ENCODE measurements around the gene ANKRD23.

ANKRD23 gene

GRCh38 chr2:96859099-96859649 lies 15.4 kb upstream of the ANKRD23 start:
- Histone ChIP-seq H3K27me3 (peaks cover 56% of the 10 kb centered on the region), H3K4me1 (ENCODE audit: control insufficient read depth in 1 of 2, insufficient read depth in 1 of 2, low read depth in 1 of 2, low read length in 1 of 2) (peaks cover 37 to 50% of the 10 kb centered on the region in 2 experiments), H3K27ac (no peak overlapping the region), H3K4me3 (ENCODE audit: low read depth in 1 of 2, low read length in 1 of 2) (peak overlapping the region; percentile 58 to 98), H3K36me3 (no peaks in the 10 kb centered on the region), H3K9me3 (no peaks in the 10 kb centered on the region)
- TF ChIP-seq CTCF (IDR thresholded peaks at IDR 0.05), result no peak

DNA sequence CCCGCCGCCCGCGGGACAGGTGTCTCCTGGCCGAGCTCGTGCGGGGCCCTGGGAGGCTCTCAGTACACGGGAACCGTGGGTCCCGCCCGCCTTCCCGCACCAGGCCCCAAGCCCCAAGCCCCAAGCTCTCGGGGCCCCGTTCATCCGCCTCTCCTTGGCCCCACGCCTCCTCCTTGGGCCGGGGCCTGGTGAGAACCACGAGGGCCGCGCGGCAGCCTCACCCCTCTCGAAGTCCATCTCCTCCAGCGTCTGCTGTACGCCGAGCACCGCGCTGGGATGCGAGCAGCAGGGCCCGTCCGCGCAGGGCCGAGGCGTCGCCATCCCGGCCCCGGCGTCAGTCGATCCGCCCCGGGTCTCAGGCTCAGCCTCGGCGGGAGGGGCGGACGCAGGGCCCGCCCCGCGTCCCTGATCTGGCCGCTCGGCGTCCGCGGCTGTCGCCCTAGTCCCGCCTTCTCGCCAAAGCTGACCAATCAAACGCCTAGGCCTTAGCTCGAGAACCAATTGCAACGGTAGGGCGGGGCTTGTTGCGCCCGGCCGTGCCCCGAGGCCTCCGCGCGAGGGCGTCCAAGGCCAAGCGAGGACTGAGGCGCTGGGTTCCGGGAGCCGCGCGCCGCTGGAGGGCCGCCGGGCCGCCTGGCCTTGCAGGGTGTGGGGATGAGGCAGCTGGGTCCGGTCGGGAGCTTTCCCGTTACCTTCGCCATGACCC lies 14.0 kb upstream of the ANKRD23 start, which contains the start of gene ANKRD39:
Gene ANKRD39 (minus strand): TSS at position 350 of the 706 bp plus-strand sequence. CDS start 29 bp downstream, at position 321.
- peaks cover 43% of the 10 kb centered on the region for H3K27me3 ChIP-seq
- TF ChIP-seq CTCF (IDR thresholded peaks at IDR 0.05), result peak; percentile 99
- H3K4me1 ChIP-seq (ENCODE audit: control insufficient read depth in 1 of 2, insufficient read depth in 1 of 2, low read depth in 1 of 2, low read length in 1 of 2), result peaks cover 28 to 36% of the 10 kb centered on the region in 2 experiments
- peaks cover 5% of the 10 kb centered on the region for H3K36me3 ChIP-seq
- H3K4me3 ChIP-seq (ENCODE audit: low read depth in 1 of 2, low read length in 1 of 2), result peak within 1 kb of the TSS; percentile 58 to 98
- H3K27ac ChIP-seq, result peak within 1 kb of the TSS; percentile 74
- no peaks in the 10 kb centered on the region for H3K9me3 ChIP-seq

DNA sequence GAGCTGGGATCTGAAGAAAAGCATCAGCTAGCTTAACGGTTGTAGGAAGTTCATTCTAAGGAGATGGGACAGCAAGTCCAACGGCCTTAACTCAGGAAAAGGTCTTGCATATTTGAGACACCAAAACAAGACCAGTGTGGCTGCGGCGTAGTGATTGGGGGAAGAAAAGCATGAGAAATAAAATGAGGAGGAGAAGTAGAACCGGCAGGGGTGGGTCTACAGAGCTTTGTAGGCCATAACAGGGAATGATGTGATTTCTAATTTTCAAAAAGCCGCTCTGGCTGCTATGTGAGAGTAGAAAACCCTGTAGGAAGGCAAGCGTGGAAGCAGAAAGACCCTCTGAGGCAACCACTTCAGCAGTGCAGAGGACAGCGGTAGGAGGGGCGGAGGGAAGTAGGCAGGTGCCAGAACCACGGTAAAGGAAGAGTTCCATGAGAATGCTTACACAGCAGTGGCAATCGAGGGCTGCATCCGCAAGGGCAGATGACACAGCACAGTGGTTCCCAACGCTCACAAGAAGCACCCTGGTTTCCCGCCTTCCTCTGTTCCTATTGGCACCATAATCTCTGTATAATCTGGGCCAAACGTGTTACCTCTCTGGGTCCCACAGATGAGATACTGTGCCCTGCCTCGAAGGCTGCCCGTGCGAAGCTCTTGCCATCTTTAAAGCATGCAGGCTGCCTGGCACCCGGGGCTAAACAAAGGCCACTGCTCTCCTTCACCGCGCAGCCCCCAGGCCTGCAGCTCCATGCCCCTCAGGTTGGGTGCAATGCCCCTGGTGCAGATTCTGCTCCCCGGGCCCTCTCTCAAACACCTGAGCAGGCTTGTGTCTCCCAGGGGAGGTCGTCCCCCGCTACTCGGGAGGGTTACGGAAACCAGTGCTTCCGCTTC lies 13.2 kb upstream of the ANKRD23 start:
- no peak for TF ChIP-seq CTCF (IDR thresholded peaks at IDR 0.05)
- peaks cover 37% of the 10 kb centered on the region for H3K27me3 ChIP-seq
- peak overlapping the region; percentile 74 for H3K27ac ChIP-seq
- H3K4me1 ChIP-seq (ENCODE audit: control insufficient read depth in 1 of 2, insufficient read depth in 1 of 2, low read depth in 1 of 2, low read length in 1 of 2), result peaks cover 22 to 28% of the 10 kb centered on the region in 2 experiments
- no peaks in the 10 kb centered on the region for H3K9me3 ChIP-seq
- H3K36me3 ChIP-seq, result peaks cover 8% of the 10 kb centered on the region
- H3K4me3 ChIP-seq (ENCODE audit: low read depth in 1 of 2, low read length in 1 of 2), result peak overlapping the region; percentile 58 to 98

- TF ChIP-seq CTCF (IDR thresholded peaks at IDR 0.05), result no peak
- H3K36me3 ChIP-seq, result peaks cover 27% of the 10 kb centered on the region
- no peaks in the 10 kb centered on the region for H3K27me3 ChIP-seq
- H3K4me3 ChIP-seq (ENCODE audit: low read depth in 1 of 2, low read length in 1 of 2), result no peak overlapping the region
- H3K9me3 ChIP-seq, result no peaks in the 10 kb centered on the region
- H3K27ac ChIP-seq, result no peak overlapping the region
- H3K4me1 ChIP-seq (ENCODE audit: control insufficient read depth in 1 of 2, insufficient read depth in 1 of 2, low read depth in 1 of 2, low read length in 1 of 2), result peaks cover 9 to 12% of the 10 kb centered on the region in 2 experiments
Observed at GRCh38 chr2:96853321-96853720, 9.5 kb upstream of the ANKRD23 start.

GRCh38 chr2:96852667-96853066 lies 8.8 kb upstream of the ANKRD23 start:
- Histone ChIP-seq H3K4me3 (ENCODE audit: low read depth in 1 of 2, low read length in 1 of 2) (no peak overlapping the region), H3K27me3 (no peaks in the 10 kb centered on the region), H3K4me1 (ENCODE audit: control insufficient read depth in 1 of 2, insufficient read depth in 1 of 2, low read depth in 1 of 2, low read length in 1 of 2) (peaks cover 9 to 11% of the 10 kb centered on the region in 2 experiments), H3K27ac (no peak overlapping the region), H3K9me3 (no peaks in the 10 kb centered on the region), H3K36me3 (peaks cover 34% of the 10 kb centered on the region)
- no peak for TF ChIP-seq CTCF (IDR thresholded peaks at IDR 0.05)
